Smooth muscle cell (in vitro differentiated cells): ENCODE data around the gene CD19. TPM values are rescaled to one million over a fixed set of nuclear protein-coding genes. Genes with fewer than 3 reads are reported as not detected.

Source experiments
- DNase-seq: peaks from one replicate; lab custom pipeline; 2025; ENCODE audit not compliant: unreplicated experiment; lab: John Stamatoyannopoulos, UW
- H2AFZ ChIP-seq: fragments of 200-600 bp; sonication (generic); 2 replicates; pipeline ENCODE4 v1.6.0; 2016; ENCODE audit warnings: antibody characterized with exemption, low read depth, mild to moderate bottlenecking
- H3F3A ChIP-seq: fragments of 200-600 bp; sonication (generic); 2 replicates; pipeline ENCODE4 v1.6.0; 2017; ENCODE audit warnings: antibody characterized with exemption, low read depth
- H3K27ac ChIP-seq: fragments of 200-600 bp; sonication (generic); 2 replicates; pipeline ENCODE4 v1.5.1; 2016; ENCODE audit warnings: low read depth, mild to moderate bottlenecking
- H3K27me3 ChIP-seq: fragments of 200-600 bp; sonication (generic); 2 replicates; pipeline ENCODE4 v1.6.1; 2016; ENCODE audit warnings: low read depth, mild to moderate bottlenecking
- H3K36me3 ChIP-seq: fragments of 200-600 bp; sonication (generic); 2 replicates; pipeline ENCODE4 v1.5.1; 2016; ENCODE audit warnings: low read depth
- H3K4me1 ChIP-seq: fragments of 200-600 bp; sonication (generic); 2 replicates; pipeline ENCODE4 v1.5.1; 2016; ENCODE audit warnings: low read depth
- H3K4me2 ChIP-seq: fragments of 200-600 bp; sonication (generic); 2 replicates; pipeline ENCODE4 v1.6.0; 2016; ENCODE audit warnings: mild to moderate bottlenecking
- H3K4me3 ChIP-seq: fragments of 200-600 bp; sonication (generic); 2 replicates; pipeline ENCODE4 v1.5.1; 2016; ENCODE audit warnings: mild to moderate bottlenecking
- H3K79me2 ChIP-seq: fragments of 200-600 bp; sonication (generic); 2 replicates; pipeline ENCODE4 v1.6.0; 2016; ENCODE audit warnings: low read depth, mild to moderate bottlenecking
- H3K9ac ChIP-seq: fragments of 200-600 bp; sonication (generic); 2 replicates; pipeline ENCODE4 v1.6.0; 2016; ENCODE audit warnings: low read depth
- H3K9me3 ChIP-seq: fragments of 200-600 bp; sonication (generic); replicated peaks from 2 replicates; pipeline ENCODE4 v1.5.1; 2016; ENCODE audit warnings: low read depth
- H4K20me1 ChIP-seq: fragments of 200-600 bp; sonication (generic); 2 replicates; pipeline ENCODE4 v1.6.0; 2016; ENCODE audit warnings: low read depth
- WGBS: methylation state at CpG from one replicate; pipeline ENCODE4 v1.1.7; 2016; ENCODE audit warnings: low lambda C conversion rate; 5-methylcytosine and 5-hydroxymethylcytosine counted together
- polyA plus RNA-seq: library from polyadenylated mRNA; unstranded; fragments of >200 nt; fragmentation: Nextera tagmentation; extraction: Ambion mirVana; gene quantifications from 2 replicates; pipeline ENCODE4 v1.2.1, GENCODE V29; 2016
- total RNA-seq: library from RNA; depleted of rRNA; stranded (reverse); fragments of >200 nt; gene quantifications from 2 replicates; pipeline ENCODE4 v1.2.3, GENCODE V29; 2014
- TF ChIP-seq, protein P1 (sequence below): fragments of 200-600 bp; sonication (generic); IDR thresholded peaks from 2 replicates; pipeline ENCODE4 v1.5.1; 2017; ENCODE audit warnings: borderline replicate concordance, mild to moderate bottlenecking, antibody characterized with exemption; ENCODE audit not compliant: insufficient read depth, poor library complexity, severe bottlenecking

The CD19 gene
- total and polyA plus RNA-seq, 2 experiments from 2014 or later = not detected

- Histone ChIP-seq H4K20me1 (no peaks in the 10 kb centered on the region), H3K36me3 (no peaks in the 10 kb centered on the region), H3K4me3 (no peak overlapping the region), H3K9ac (no peak overlapping the region), H3K9me3 (no peaks in the 10 kb centered on the region), H3K79me2 (no peaks in the 10 kb centered on the region), H3K4me2 (no peak overlapping the region), H2AFZ (no peak overlapping the region), H3F3A (no peaks in the 10 kb centered on the region), H3K4me1 (no peaks in the 10 kb centered on the region), H3K27me3 (no peaks in the 10 kb centered on the region), H3K27ac (no peak overlapping the region)
- no peak for DNase-seq
- WGBS = 92% methylated on average over 7 of the region's 11 CpGs
- TF ChIP-seq, protein P1, sequence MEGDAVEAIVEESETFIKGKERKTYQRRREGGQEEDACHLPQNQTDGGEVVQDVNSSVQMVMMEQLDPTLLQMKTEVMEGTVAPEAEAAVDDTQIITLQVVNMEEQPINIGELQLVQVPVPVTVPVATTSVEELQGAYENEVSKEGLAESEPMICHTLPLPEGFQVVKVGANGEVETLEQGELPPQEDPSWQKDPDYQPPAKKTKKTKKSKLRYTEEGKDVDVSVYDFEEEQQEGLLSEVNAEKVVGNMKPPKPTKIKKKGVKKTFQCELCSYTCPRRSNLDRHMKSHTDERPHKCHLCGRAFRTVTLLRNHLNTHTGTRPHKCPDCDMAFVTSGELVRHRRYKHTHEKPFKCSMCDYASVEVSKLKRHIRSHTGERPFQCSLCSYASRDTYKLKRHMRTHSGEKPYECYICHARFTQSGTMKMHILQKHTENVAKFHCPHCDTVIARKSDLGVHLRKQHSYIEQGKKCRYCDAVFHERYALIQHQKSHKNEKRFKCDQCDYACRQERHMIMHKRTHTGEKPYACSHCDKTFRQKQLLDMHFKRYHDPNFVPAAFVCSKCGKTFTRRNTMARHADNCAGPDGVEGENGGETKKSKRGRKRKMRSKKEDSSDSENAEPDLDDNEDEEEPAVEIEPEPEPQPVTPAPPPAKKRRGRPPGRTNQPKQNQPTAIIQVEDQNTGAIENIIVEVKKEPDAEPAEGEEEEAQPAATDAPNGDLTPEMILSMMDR = no peak
Measured at GRCh38 chr16:28902909-28903308, 28.9 kb upstream of the CD19 start.

DNA sequence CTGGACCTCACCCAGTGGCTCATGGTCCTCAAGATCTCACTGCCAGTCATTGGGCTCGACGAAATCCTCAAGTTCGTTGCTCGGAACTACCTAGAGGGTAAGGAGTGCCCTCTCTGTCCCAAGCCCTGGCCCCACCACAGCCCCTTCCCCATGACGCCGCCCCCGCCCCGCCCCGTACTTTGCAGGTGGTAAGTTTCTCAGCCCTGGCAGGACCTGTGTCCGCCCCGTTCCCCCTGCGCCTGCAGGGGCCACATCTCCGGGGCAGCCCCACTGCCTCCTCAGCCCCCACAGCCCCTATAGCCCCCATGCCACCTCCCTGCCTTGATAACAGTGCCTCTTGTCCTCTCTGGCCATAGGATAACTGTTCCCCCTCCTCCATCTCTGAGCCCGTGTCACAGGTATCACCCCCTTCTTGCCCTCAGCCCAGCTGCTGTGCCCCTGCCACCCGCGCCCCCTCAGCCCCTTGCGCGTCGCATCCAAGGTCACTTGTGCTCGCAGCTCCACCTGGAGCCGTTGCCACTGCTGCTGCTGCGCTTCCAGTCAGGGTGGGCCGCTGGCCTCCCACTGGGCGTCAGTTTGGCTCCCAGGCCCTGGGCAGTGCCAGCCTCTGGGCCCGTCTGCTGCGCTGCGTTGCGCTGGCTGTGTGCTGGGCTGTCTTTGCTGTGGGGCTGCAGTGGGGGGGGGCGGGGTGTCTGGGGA lies 28.3 kb upstream of the CD19 start:
- TF ChIP-seq, protein P1 = no peak
- H3K36me3 ChIP-seq = no peaks in the 10 kb centered on the region
- no peaks in the 10 kb centered on the region for H3K9me3 ChIP-seq
- H4K20me1 ChIP-seq = no peaks in the 10 kb centered on the region
- WGBS = 96% methylated on average over 28 of the region's 29 CpGs
- H3K4me2 ChIP-seq = no peak overlapping the region
- H3K4me3 ChIP-seq = no peak overlapping the region
- no peaks in the 10 kb centered on the region for H3K4me1 ChIP-seq
- no peak overlapping the region for H3K9ac ChIP-seq
- no peaks in the 10 kb centered on the region for H3F3A ChIP-seq
- H3K79me2 ChIP-seq = no peaks in the 10 kb centered on the region
- DNase-seq = no peak
- no peaks in the 10 kb centered on the region for H3K27me3 ChIP-seq
- H2AFZ ChIP-seq = no peak overlapping the region
- H3K27ac ChIP-seq = no peak overlapping the region

- Histone ChIP-seq H3K36me3 (no peaks in the 10 kb centered on the region), H3K9ac (no peak overlapping the region), H4K20me1 (no peaks in the 10 kb centered on the region), H3K4me1 (no peaks in the 10 kb centered on the region), H2AFZ (no peak overlapping the region), H3K9me3 (no peaks in the 10 kb centered on the region), H3K4me3 (no peak overlapping the region), H3K4me2 (no peak overlapping the region), H3K79me2 (no peaks in the 10 kb centered on the region), H3F3A (no peaks in the 10 kb centered on the region), H3K27me3 (no peaks in the 10 kb centered on the region), H3K27ac (no peak overlapping the region)
- DNase-seq = no peak
- TF ChIP-seq, protein P1 = no peak
- WGBS = 95% methylated on average over 14 of the region's 14 CpGs
Measured at GRCh38 chr16:28904363-28904762, 27.4 kb upstream of the CD19 start.

DNA sequence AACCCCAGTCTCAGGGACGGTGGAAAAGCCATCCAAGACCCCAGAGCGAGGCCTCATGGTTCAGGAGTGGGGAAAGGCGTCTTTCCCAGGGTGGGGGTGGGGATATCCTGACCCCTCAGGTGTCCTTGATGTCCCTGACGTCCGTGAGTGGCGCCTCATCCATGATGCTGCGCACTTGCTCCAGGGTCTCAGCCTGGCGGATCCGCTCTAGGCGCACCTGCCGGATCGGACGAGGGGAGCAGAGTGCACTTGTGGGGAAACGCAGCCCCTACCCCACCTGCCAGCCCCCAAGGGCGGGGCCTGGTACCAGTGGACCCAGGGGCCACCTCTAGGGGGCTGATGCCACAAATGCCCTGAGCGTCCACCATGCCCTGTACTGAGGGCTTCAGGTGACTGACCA lies 26.9 kb upstream of the CD19 start:
- H3K27ac ChIP-seq = no peak overlapping the region
- no peaks in the 10 kb centered on the region for H3K27me3 ChIP-seq
- no peak overlapping the region for H3K4me3 ChIP-seq
- H3F3A ChIP-seq = no peaks in the 10 kb centered on the region
- H3K4me1 ChIP-seq = no peaks in the 10 kb centered on the region
- 93% methylated on average over 16 of the region's 16 CpGs for WGBS
- TF ChIP-seq, protein P1 = no peak
- H3K79me2 ChIP-seq = no peaks in the 10 kb centered on the region
- H3K36me3 ChIP-seq = no peaks in the 10 kb centered on the region
- H3K9me3 ChIP-seq = no peaks in the 10 kb centered on the region
- H3K9ac ChIP-seq = no peak overlapping the region
- H4K20me1 ChIP-seq = no peaks in the 10 kb centered on the region
- H2AFZ ChIP-seq = no peak overlapping the region
- DNase-seq = no peak
- H3K4me2 ChIP-seq = no peak overlapping the region
